Measurements from ENCODE around the gene TBC1D5.

The TBC1D5 gene

DNA sequence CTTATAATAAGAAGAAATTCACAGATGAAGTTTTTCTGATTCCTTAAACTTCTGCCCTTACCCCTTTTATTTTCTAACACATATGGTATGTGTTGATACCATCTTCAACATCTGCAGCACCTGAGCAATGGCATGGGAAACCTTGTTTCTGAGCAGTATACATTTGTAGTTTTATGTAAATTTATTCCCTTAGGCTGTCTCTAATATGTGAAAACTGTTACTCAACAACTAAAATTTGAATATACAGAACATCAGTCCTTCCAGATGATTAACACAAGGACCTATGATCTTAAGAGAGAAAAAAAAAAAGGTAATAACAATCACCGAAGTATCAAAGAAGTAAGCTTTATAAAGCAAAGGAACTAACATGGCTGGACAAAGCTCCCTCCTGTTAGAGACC is 190.5 kb downstream of the TBC1D5 start:
- H4K91ac ChIP-seq (ENCODE audit: low read length): no peak overlapping the region
- no peak overlapping the region for H3K4me3 ChIP-seq (ENCODE audit: insufficient read depth in 1 of 2, low read depth in 1 of 2, low read length in 2 of 2)
- H2AFZ ChIP-seq (ENCODE audit: low read depth, low read length): no peak overlapping the region
- no peak overlapping the region for H2BK15ac ChIP-seq (ENCODE audit: low read depth, poor library complexity, severe bottlenecking)
- H2BK5ac ChIP-seq (ENCODE audit: low read depth, low read length, poor library complexity, severe bottlenecking): no peak overlapping the region
- H4K8ac ChIP-seq (ENCODE audit: low read length): no peak overlapping the region
- no peak overlapping the region for H2AK5ac ChIP-seq (ENCODE audit: low read length, severe bottlenecking)
- H3K23ac ChIP-seq (ENCODE audit: low read length in 2 of 2): no peak overlapping the region
- H2BK120ac ChIP-seq (ENCODE audit: low read depth, low read length): no peak overlapping the region
- H3K4ac ChIP-seq (ENCODE audit: low read depth in 1 of 2, low read length in 2 of 2): no peak overlapping the region
- H3K9ac ChIP-seq (ENCODE audit: low read length): no peak overlapping the region
- no peak overlapping the region for H3K4me2 ChIP-seq (ENCODE audit: low read length, poor library complexity, severe bottlenecking)
- no peaks in the 10 kb centered on the region for H3K4me1 ChIP-seq (ENCODE audit: control insufficient read depth, insufficient read depth, low read depth, low read length)
- H3K9me3 ChIP-seq (ENCODE audit: control insufficient read depth, low read length): no peaks in the 10 kb centered on the region
- H3K27me3 ChIP-seq (ENCODE audit: control insufficient read depth in 1 of 2, insufficient read depth in 1 of 2, low read length in 2 of 2): no peaks in the 10 kb centered on the region
- DNase-seq: no peak
- 100% methylated on average over 1 of the region's 1 CpG for WGBS
- H3K14ac ChIP-seq (ENCODE audit: low read length in 2 of 2): no peak overlapping the region
- no peak overlapping the region for H3K18ac ChIP-seq (ENCODE audit: low read depth in 1 of 2, low read length in 2 of 2)
- peaks cover 2% of the 10 kb centered on the region for H3K79me1 ChIP-seq (replicated peaks; ENCODE audit: low read length, poor library complexity, severe bottlenecking)
- no peaks in the 10 kb centered on the region for H3K36me3 ChIP-seq (ENCODE audit: control insufficient read depth in 1 of 2, insufficient read depth in 2 of 2, low read depth in 1 of 2, low read length in 2 of 2)
- no peak overlapping the region for H3K27ac ChIP-seq (ENCODE audit: low read length, poor library complexity, severe bottlenecking)
- H2BK12ac ChIP-seq (ENCODE audit: low read length in 2 of 2): no peak overlapping the region

DNA sequence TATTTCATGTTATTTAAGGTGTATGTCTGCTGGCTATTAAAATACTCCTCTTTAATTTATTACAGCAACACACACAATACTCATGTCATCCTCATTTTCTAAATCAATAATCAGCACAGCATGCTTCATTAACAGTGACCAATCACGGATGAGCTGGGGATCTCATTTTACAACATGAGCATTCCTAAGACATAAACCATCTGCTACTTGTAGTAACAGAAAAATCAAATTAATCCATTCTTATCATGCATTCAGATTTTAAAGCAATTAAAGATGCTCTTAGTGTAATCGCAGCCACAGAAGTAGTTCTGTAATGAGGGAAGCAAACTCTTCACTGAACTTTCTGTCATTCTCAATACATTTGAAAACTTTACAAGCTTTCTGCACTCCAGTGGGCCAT is 191.1 kb downstream of the TBC1D5 start:
- Histone ChIP-seq H3K4me2 (ENCODE audit: low read length, poor library complexity, severe bottlenecking) (no peak overlapping the region), H3K4me3 (ENCODE audit: insufficient read depth in 1 of 2, low read depth in 1 of 2, low read length in 2 of 2) (no peak overlapping the region), H3K14ac (ENCODE audit: low read length in 2 of 2) (no peak overlapping the region), H3K23ac (ENCODE audit: low read length in 2 of 2) (no peak overlapping the region), H2BK12ac (ENCODE audit: low read length in 2 of 2) (no peak overlapping the region), H4K91ac (ENCODE audit: low read length) (no peak overlapping the region), H3K27me3 (ENCODE audit: control insufficient read depth in 1 of 2, insufficient read depth in 1 of 2, low read length in 2 of 2) (no peaks in the 10 kb centered on the region), H2BK15ac (ENCODE audit: low read depth, poor library complexity, severe bottlenecking) (no peak overlapping the region), H2AFZ (ENCODE audit: low read depth, low read length) (no peak overlapping the region), H3K79me1 (replicated peaks; ENCODE audit: low read length, poor library complexity, severe bottlenecking) (peaks cover 2% of the 10 kb centered on the region), H2BK120ac (ENCODE audit: low read depth, low read length) (no peak overlapping the region), H2BK5ac (ENCODE audit: low read depth, low read length, poor library complexity, severe bottlenecking) (no peak overlapping the region), H3K36me3 (ENCODE audit: control insufficient read depth in 1 of 2, insufficient read depth in 2 of 2, low read depth in 1 of 2, low read length in 2 of 2) (no peaks in the 10 kb centered on the region), H3K4ac (ENCODE audit: low read depth in 1 of 2, low read length in 2 of 2) (no peak overlapping the region), H4K8ac (ENCODE audit: low read length) (no peak overlapping the region), H2AK5ac (ENCODE audit: low read length, severe bottlenecking) (no peak overlapping the region), H3K18ac (ENCODE audit: low read depth in 1 of 2, low read length in 2 of 2) (no peak overlapping the region), H3K27ac (ENCODE audit: low read length, poor library complexity, severe bottlenecking) (no peak overlapping the region), H3K4me1 (ENCODE audit: control insufficient read depth, insufficient read depth, low read depth, low read length) (no peaks in the 10 kb centered on the region), H3K9ac (ENCODE audit: low read length) (no peak overlapping the region), H3K9me3 (ENCODE audit: control insufficient read depth, low read length) (no peaks in the 10 kb centered on the region)
- DNase-seq: no peak
- WGBS: 85% methylated on average over 2 of the region's 2 CpGs

DNA sequence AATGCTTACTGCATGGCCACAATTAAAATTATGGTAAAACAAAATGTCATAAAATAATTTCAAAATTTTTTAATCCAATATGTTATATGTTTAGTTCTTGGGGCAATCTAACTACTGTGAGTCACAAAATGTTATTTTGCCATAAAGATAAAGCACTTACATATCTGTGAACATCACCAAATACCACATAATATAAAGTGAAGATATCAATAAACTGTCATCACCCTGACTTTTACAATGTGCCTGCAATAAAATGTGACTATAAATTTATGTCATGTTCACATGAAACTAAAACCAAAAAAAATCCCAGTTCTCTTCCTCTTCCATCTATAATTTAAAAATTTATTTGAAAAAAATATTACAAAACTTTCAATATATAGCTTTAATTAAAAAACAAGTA is 191.8 kb downstream of the TBC1D5 start:
- H3K4me1 ChIP-seq (ENCODE audit: control insufficient read depth, insufficient read depth, low read depth, low read length): no peaks in the 10 kb centered on the region
- no peak overlapping the region for H2BK12ac ChIP-seq (ENCODE audit: low read length in 2 of 2)
- H2AFZ ChIP-seq (ENCODE audit: low read depth, low read length): no peak overlapping the region
- H3K14ac ChIP-seq (ENCODE audit: low read length in 2 of 2): no peak overlapping the region
- H3K23ac ChIP-seq (ENCODE audit: low read length in 2 of 2): no peak overlapping the region
- no peak overlapping the region for H2BK5ac ChIP-seq (ENCODE audit: low read depth, low read length, poor library complexity, severe bottlenecking)
- no peak overlapping the region for H2BK120ac ChIP-seq (ENCODE audit: low read depth, low read length)
- H3K9me3 ChIP-seq (ENCODE audit: control insufficient read depth, low read length): no peaks in the 10 kb centered on the region
- no peak overlapping the region for H3K4me2 ChIP-seq (ENCODE audit: low read length, poor library complexity, severe bottlenecking)
- no peak for DNase-seq
- H2BK15ac ChIP-seq (ENCODE audit: low read depth, poor library complexity, severe bottlenecking): no peak overlapping the region
- H4K8ac ChIP-seq (ENCODE audit: low read length): no peak overlapping the region
- H3K4ac ChIP-seq (ENCODE audit: low read depth in 1 of 2, low read length in 2 of 2): no peak overlapping the region
- H3K27ac ChIP-seq (ENCODE audit: low read length, poor library complexity, severe bottlenecking): no peak overlapping the region
- no peak overlapping the region for H3K9ac ChIP-seq (ENCODE audit: low read length)
- no peaks in the 10 kb centered on the region for H3K79me1 ChIP-seq (replicated peaks; ENCODE audit: low read length, poor library complexity, severe bottlenecking)
- H3K36me3 ChIP-seq (ENCODE audit: control insufficient read depth in 1 of 2, insufficient read depth in 2 of 2, low read depth in 1 of 2, low read length in 2 of 2): no peaks in the 10 kb centered on the region
- no peak overlapping the region for H3K18ac ChIP-seq (ENCODE audit: low read depth in 1 of 2, low read length in 2 of 2)
- H4K91ac ChIP-seq (ENCODE audit: low read length): no peak overlapping the region
- H3K4me3 ChIP-seq (ENCODE audit: insufficient read depth in 1 of 2, low read depth in 1 of 2, low read length in 2 of 2): no peak overlapping the region
- H3K27me3 ChIP-seq (ENCODE audit: control insufficient read depth in 1 of 2, insufficient read depth in 1 of 2, low read length in 2 of 2): no peaks in the 10 kb centered on the region
- H2AK5ac ChIP-seq (ENCODE audit: low read length, severe bottlenecking): no peak overlapping the region

DNA sequence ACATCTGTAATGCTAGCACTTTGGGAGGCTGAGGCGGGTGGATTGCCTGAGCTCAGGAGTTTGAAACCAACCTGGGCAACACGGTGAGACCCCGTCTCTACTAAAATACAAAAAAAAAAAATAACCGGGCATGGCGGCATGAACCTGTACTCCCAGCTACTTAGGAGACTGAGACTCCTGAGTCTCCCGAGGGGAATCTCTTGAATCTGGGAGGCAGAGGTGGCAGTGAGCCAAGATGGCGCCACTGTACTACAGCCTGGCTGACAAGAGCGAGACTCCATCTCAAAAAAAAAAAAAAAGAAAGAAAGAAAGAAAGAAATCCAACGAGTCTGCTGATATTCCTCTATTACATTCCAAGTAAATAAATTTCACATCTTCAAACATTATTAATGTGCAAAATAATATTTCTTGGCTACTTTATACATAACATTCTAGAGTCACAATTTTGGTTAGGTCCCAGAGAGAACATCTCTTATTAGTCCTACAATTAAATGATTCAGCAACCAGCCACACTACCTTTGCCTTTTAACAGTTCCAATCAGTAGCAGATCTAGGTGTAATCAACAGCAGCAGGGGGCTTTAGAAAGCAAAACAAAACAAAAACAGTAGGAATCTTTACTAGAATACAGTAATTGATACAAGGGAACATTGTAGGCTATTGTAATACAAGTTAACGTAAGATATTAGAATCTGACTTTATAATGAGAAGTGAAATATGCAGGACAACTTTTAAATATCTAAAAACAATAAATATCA is 195.8 kb downstream of the TBC1D5 start:
- no peak overlapping the region for H4K8ac ChIP-seq (ENCODE audit: low read length)
- WGBS: 91% methylated on average over 5 of the region's 10 CpGs
- H3K27me3 ChIP-seq (ENCODE audit: control insufficient read depth in 1 of 2, insufficient read depth in 1 of 2, low read length in 2 of 2): no peaks in the 10 kb centered on the region
- H3K27ac ChIP-seq (ENCODE audit: low read length, poor library complexity, severe bottlenecking): no peak overlapping the region
- no peak overlapping the region for H3K4me2 ChIP-seq (ENCODE audit: low read length, poor library complexity, severe bottlenecking)
- H3K18ac ChIP-seq (ENCODE audit: low read depth in 1 of 2, low read length in 2 of 2): no peak overlapping the region
- no peaks in the 10 kb centered on the region for H3K4me1 ChIP-seq (ENCODE audit: control insufficient read depth, insufficient read depth, low read depth, low read length)
- H3K4me3 ChIP-seq (ENCODE audit: insufficient read depth in 1 of 2, low read depth in 1 of 2, low read length in 2 of 2): no peak overlapping the region
- no peak overlapping the region for H2BK12ac ChIP-seq (ENCODE audit: low read length in 2 of 2)
- H2BK15ac ChIP-seq (ENCODE audit: low read depth, poor library complexity, severe bottlenecking): no peak overlapping the region
- H3K4ac ChIP-seq (ENCODE audit: low read depth in 1 of 2, low read length in 2 of 2): no peak overlapping the region
- no peak overlapping the region for H2AK5ac ChIP-seq (ENCODE audit: low read length, severe bottlenecking)
- no peak overlapping the region for H2BK5ac ChIP-seq (ENCODE audit: low read depth, low read length, poor library complexity, severe bottlenecking)
- H3K79me1 ChIP-seq (replicated peaks; ENCODE audit: low read length, poor library complexity, severe bottlenecking): peaks cover 4% of the 10 kb centered on the region
- H3K9me3 ChIP-seq (ENCODE audit: control insufficient read depth, low read length): no peaks in the 10 kb centered on the region
- H3K36me3 ChIP-seq (ENCODE audit: control insufficient read depth in 1 of 2, insufficient read depth in 2 of 2, low read depth in 1 of 2, low read length in 2 of 2): no peaks in the 10 kb centered on the region
- H3K9ac ChIP-seq (ENCODE audit: low read length): no peak overlapping the region
- no peak overlapping the region for H3K23ac ChIP-seq (ENCODE audit: low read length in 2 of 2)
- no peak overlapping the region for H3K14ac ChIP-seq (ENCODE audit: low read length in 2 of 2)
- H4K91ac ChIP-seq (ENCODE audit: low read length): no peak overlapping the region
- no peak for DNase-seq
- H2BK120ac ChIP-seq (ENCODE audit: low read depth, low read length): no peak overlapping the region
- H2AFZ ChIP-seq (ENCODE audit: low read depth, low read length): no peak overlapping the region

Measured in mesenchymal stem cell (in vitro differentiated cells and primary cell).